G401.6 (cell line): ENCODE measurements around the gene ZFYVE21.
"Not testable (repeated sequence)": the region's sequence is repeated elsewhere in the genome, so short reads cannot be mapped to it uniquely, and the experiment has no call there.

Source experiments
- FAIRE-seq: peaks from 2 replicates; lab custom pipeline; 2012; peaks lifted over from hg19 to GRCh38; lab: Jason Lieb, UNC

ZFYVE21 gene

GRCh38 chr14:103715052-103716000, at the start of gene ZFYVE21, which contains the start of gene XRCC3:
Gene ZFYVE21, plus strand, starts transcription at chr14:103715810. Its CDS starts 32 bp downstream, at chr14:103715842.
Gene XRCC3, minus strand, starts transcription at chr14:103715451. Its CDS starts 4,364 bp downstream, at chr14:103711087.
- peak; percentile 99 for FAIRE-seq

- no peak for FAIRE-seq
These were observed 47.9 kb upstream of the ZFYVE21 start for GRCh38 chr14:103667671-103668070.

- FAIRE-seq, result no peak
These were observed 47.5 kb upstream of the ZFYVE21 start for GRCh38 chr14:103668117-103668516.

GRCh38 chr14:103669370-103669769, 46.2 kb upstream of the ZFYVE21 start:
- no peak for FAIRE-seq

GRCh38 chr14:103671911-103672310, 43.7 kb upstream of the ZFYVE21 start:
- FAIRE-seq, result no peak

- no peak for FAIRE-seq
These were observed 39.7 kb upstream of the ZFYVE21 start for GRCh38 chr14:103675957-103676356.

- no peak for FAIRE-seq
These were observed 38.5 kb upstream of the ZFYVE21 start for GRCh38 chr14:103676881-103677675.

- no peak for FAIRE-seq
These were observed 36.3 kb upstream of the ZFYVE21 start for GRCh38 chr14:103679351-103679750.

- no peak for FAIRE-seq
These were observed 34.9 kb upstream of the ZFYVE21 start for GRCh38 chr14:103680491-103681231.

GRCh38 chr14:103683139-103683538, 32.5 kb upstream of the ZFYVE21 start:
- no peak for FAIRE-seq

- no peak for FAIRE-seq
These were observed 31.1 kb upstream of the ZFYVE21 start for GRCh38 chr14:103684471-103684870.

GRCh38 chr14:103684871-103685270, 30.7 kb upstream of the ZFYVE21 start:
- FAIRE-seq, result no peak

GRCh38 chr14:103685276-103686211, 30.1 kb upstream of the ZFYVE21 start:
- FAIRE-seq, result no peak

GRCh38 chr14:103686831-103687485, 28.7 kb upstream of the ZFYVE21 start:
- FAIRE-seq, result no peak

- no peak for FAIRE-seq
These were observed 27.9 kb upstream of the ZFYVE21 start for GRCh38 chr14:103687712-103688111.

- FAIRE-seq, result no peak
These were observed 27.2 kb upstream of the ZFYVE21 start for GRCh38 chr14:103688441-103688840.

- no peak for FAIRE-seq
These were observed 26.4 kb upstream of the ZFYVE21 start for GRCh38 chr14:103688906-103689902.

- FAIRE-seq, result no peak
These were observed 25.3 kb upstream of the ZFYVE21 start for GRCh38 chr14:103690332-103690731.

GRCh38 chr14:103691655-103692054, 24.0 kb upstream of the ZFYVE21 start:
- not testable (repeated sequence) for FAIRE-seq
